RWPE2 (cell line): Measurements from ENCODE around the gene WDR83.
A peak's percentile ranks its signal among the peaks of the same experiment; 100 is the strongest.

Source experiments
- ATAC-seq: fragments of 200-7000 bp; cut with Tn5 transposase; 3 replicates; pipeline ENCODE4 v1.9.1; 2021; ENCODE audit warnings: low read depth
- DNase-seq: peaks from one replicate; pipeline ENCODE4 v3.0.0-alpha.2; 2020; ENCODE audit warnings: low spot score
- H3K27ac ChIP-seq: fragments of 450-650 bp; 2 replicates; pipeline ENCODE4 v1.5.1; 2017; ENCODE audit warnings: mild to moderate bottlenecking; ENCODE audit not compliant: poor library complexity, severe bottlenecking
- H3K27me3 ChIP-seq: fragments of 250-450 bp; sonication (Bioruptor Pico); 2 replicates; pipeline ENCODE4 v1.5.1; 2021; ENCODE audit warnings: mild to moderate bottlenecking, moderate library complexity; ENCODE audit not compliant: insufficient read depth, poor library complexity, severe bottlenecking
- H3K36me3 ChIP-seq: fragments of 250-450 bp; sonication (Bioruptor Pico); 2 replicates; pipeline ENCODE4 v1.5.1; 2020; ENCODE audit warnings: low read depth, mild to moderate bottlenecking, moderate library complexity
- H3K4me1 ChIP-seq: fragments of 250-450 bp; sonication (Bioruptor Pico); 2 replicates; pipeline ENCODE4 v1.5.1; 2021; ENCODE audit warnings: mild to moderate bottlenecking, moderate library complexity; ENCODE audit not compliant: insufficient read depth, poor library complexity, severe bottlenecking
- H3K4me3 ChIP-seq: fragments of 250-450 bp; sonication (Bioruptor Pico); 2 replicates; pipeline ENCODE4 v1.5.1; 2021; ENCODE audit warnings: mild to moderate bottlenecking, moderate library complexity; ENCODE audit not compliant: severe bottlenecking
- H3K9me3 ChIP-seq: fragments of 250-450 bp; sonication (Bioruptor Pico); 2 replicates; pipeline ENCODE4 v1.5.1; 2021; ENCODE audit warnings: mild to moderate bottlenecking, moderate library complexity; ENCODE audit not compliant: severe bottlenecking
- TF ChIP-seq, protein P1 (sequence below): fragments of 450-650 bp; IDR thresholded peaks from one replicate; pipeline ENCODE4 v1.5.1; 2017; ENCODE audit warnings: mild to moderate bottlenecking, moderate library complexity; ENCODE audit not compliant: poor library complexity, severe bottlenecking

WDR83 gene

DNA sequence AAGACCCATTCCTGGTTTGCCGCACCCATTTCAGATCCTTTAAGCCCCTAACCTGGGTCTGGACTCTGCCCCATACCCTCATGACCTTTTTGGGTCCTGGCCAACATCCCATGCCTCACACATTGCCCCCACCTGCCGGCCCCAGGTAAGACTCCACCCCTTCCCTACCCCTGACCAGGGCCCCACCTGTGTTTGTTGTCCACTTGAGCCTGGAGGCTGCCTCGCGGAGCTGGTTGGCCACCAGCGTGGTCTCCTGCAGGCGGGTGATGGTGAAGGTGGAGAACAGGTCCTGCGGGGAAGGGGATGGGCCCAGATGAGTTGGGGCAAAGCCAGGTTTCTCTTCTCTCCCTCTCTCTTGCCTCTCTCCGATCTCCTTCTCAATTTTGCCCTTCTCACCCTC is 19.6 kb upstream of the WDR83 start:
- Histone ChIP-seq H3K36me3 (no peaks in the 10 kb centered on the region), H3K4me1 (no peaks in the 10 kb centered on the region), H3K27me3 (no peaks in the 10 kb centered on the region), H3K4me3 (no peak overlapping the region), H3K9me3 (no peaks in the 10 kb centered on the region), H3K27ac (no peak overlapping the region)
- ATAC-seq (no peak), DNase-seq (no peak)
- TF ChIP-seq, protein P1, sequence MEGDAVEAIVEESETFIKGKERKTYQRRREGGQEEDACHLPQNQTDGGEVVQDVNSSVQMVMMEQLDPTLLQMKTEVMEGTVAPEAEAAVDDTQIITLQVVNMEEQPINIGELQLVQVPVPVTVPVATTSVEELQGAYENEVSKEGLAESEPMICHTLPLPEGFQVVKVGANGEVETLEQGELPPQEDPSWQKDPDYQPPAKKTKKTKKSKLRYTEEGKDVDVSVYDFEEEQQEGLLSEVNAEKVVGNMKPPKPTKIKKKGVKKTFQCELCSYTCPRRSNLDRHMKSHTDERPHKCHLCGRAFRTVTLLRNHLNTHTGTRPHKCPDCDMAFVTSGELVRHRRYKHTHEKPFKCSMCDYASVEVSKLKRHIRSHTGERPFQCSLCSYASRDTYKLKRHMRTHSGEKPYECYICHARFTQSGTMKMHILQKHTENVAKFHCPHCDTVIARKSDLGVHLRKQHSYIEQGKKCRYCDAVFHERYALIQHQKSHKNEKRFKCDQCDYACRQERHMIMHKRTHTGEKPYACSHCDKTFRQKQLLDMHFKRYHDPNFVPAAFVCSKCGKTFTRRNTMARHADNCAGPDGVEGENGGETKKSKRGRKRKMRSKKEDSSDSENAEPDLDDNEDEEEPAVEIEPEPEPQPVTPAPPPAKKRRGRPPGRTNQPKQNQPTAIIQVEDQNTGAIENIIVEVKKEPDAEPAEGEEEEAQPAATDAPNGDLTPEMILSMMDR, result no peak

GRCh38 chr19:12647490-12648071 is 19.0 kb upstream of the WDR83 start:
- Histone ChIP-seq H3K4me1 (no peaks in the 10 kb centered on the region), H3K36me3 (no peaks in the 10 kb centered on the region), H3K9me3 (no peaks in the 10 kb centered on the region), H3K27me3 (no peaks in the 10 kb centered on the region), H3K4me3 (peak overlapping the region; percentile 35), H3K27ac (no peak overlapping the region)
- TF ChIP-seq, protein P1, result no peak
- peak; percentile 79 for ATAC-seq
- no peak for DNase-seq

GRCh38 chr19:12648088-12648487 is 18.5 kb upstream of the WDR83 start:
- Histone ChIP-seq H3K27me3 (no peaks in the 10 kb centered on the region), H3K4me1 (no peaks in the 10 kb centered on the region), H3K4me3 (peak overlapping the region; percentile 35), H3K9me3 (no peaks in the 10 kb centered on the region), H3K27ac (no peak overlapping the region), H3K36me3 (no peaks in the 10 kb centered on the region)
- ATAC-seq, result peak; percentile 52
- no peak for DNase-seq
- TF ChIP-seq, protein P1, result peak; percentile 71

GRCh38 chr19:12649941-12650340 is 16.7 kb upstream of the WDR83 start:
- no peak for ATAC-seq
- TF ChIP-seq, protein P1, result no peak
- no peaks in the 10 kb centered on the region for H3K36me3 ChIP-seq

GRCh38 chr19:12652219-12652618 is 14.4 kb upstream of the WDR83 start:
- no peaks in the 10 kb centered on the region for H3K4me1 ChIP-seq
- ATAC-seq (no peak), DNase-seq (no peak)
- H3K36me3 ChIP-seq, result no peaks in the 10 kb centered on the region; the same call in 1 of the 2 replicates
- no peaks in the 10 kb centered on the region for H3K27me3 ChIP-seq
- no peaks in the 10 kb centered on the region for H3K9me3 ChIP-seq
- no peak overlapping the region for H3K4me3 ChIP-seq
- TF ChIP-seq, protein P1, result no peak
- H3K27ac ChIP-seq, result no peak overlapping the region

More at GRCh38 chr19:12649941-12650340, 16.7 kb upstream of the WDR83 start:
- no peak for DNase-seq
- Histone ChIP-seq H3K27ac (no peak overlapping the region), H3K4me3 (no peak overlapping the region), H3K4me1 (no peaks in the 10 kb centered on the region), H3K27me3 (no peaks in the 10 kb centered on the region), H3K9me3 (no peaks in the 10 kb centered on the region)
